Osteocyte (in vitro differentiated cells): Measurements from ENCODE around the gene TIMM13. TPM values are rescaled to one million over a fixed set of nuclear protein-coding genes. Genes with fewer than 3 reads are reported as not detected.
"Not testable (repeated sequence)": the region's sequence is repeated elsewhere in the genome, so short reads cannot be mapped to it uniquely, and the experiment has no call there.

Source experiments
- DNase-seq: peaks from one replicate; pipeline ENCODE4 v3.0.0; 2021; ENCODE audit warnings: mixed read lengths; ENCODE audit not compliant: unreplicated experiment; ENCODE audit errors: extremely low spot score
- H3K27ac Mint-ChIP-seq: one replicate; pipeline ENCODE4 v1.8.0; 2021; ENCODE audit warnings: mild to moderate bottlenecking, mixed read lengths; ENCODE audit not compliant: unreplicated experiment
- H3K27me3 Mint-ChIP-seq: one replicate; pipeline ENCODE4 v1.8.0; 2021; ENCODE audit warnings: mixed read lengths; ENCODE audit not compliant: unreplicated experiment
- H3K36me3 Mint-ChIP-seq: one replicate; pipeline ENCODE4 v1.8.0; 2021; ENCODE audit warnings: mixed read lengths; ENCODE audit not compliant: unreplicated experiment
- H3K4me1 Mint-ChIP-seq: one replicate; pipeline ENCODE4 v1.8.0; 2021; ENCODE audit warnings: mixed read lengths; ENCODE audit not compliant: unreplicated experiment
- H3K4me3 Mint-ChIP-seq: one replicate; pipeline ENCODE4 v1.8.0; 2021; ENCODE audit warnings: mild to moderate bottlenecking, moderate library complexity, mixed read lengths; ENCODE audit not compliant: unreplicated experiment
- H3K9me3 Mint-ChIP-seq: one replicate; pipeline ENCODE4 v1.8.0; 2021; ENCODE audit warnings: mixed read lengths; ENCODE audit not compliant: unreplicated experiment
- CTCF ChIP-seq: fragments of 200-600 bp; sonication (generic); IDR thresholded peaks from 2 replicates; pipeline ENCODE4 v1.5.0; 2021; ENCODE audit warnings: antibody characterized with exemption, mild to moderate bottlenecking, moderate library complexity
- total RNA-seq: library from RNA; stranded (reverse); gene quantifications from 2 replicates; pipeline ENCODE4 v1.2.1, GENCODE V29; 2021

The TIMM13 gene
- total RNA-seq, 1 donor from 2014 or later, result 108 TPM

DNA sequence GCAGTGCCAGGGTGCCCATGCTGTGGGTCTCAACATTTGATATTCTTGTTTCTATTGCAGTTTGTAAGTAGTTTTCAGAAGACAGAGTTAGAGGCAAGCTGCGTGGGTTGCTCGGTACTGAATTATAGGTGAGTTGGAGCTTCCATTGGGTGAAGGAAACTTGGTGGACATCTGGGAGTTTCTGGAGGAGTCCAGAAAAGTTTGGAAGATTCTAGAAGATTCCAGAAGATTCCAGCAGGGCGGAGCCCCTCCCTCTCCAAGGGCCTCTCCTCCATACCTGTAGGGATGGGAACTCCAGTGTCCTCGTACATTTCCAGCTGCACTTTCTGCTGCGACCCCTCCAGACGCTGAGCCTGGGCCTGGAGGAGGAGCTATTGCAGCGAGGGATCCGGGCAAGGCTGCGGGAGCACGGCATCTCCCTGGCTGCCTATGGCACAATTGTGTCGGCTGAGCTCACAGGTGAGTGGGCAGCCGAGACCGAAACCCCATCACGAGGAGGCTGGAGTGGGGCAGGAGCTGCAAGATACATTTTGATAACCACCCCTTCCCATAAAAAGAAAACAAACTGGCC is 28.6 kb downstream of the TIMM13 start:
- Mint-ChIP-seq H3K4me3 (no peak overlapping the region), H3K27ac (no peak overlapping the region), H3K27me3 (no peaks in the 10 kb centered on the region), H3K9me3 (no peaks in the 10 kb centered on the region), H3K4me1 (peaks cover 2% of the 10 kb centered on the region), H3K36me3 (no peaks in the 10 kb centered on the region)
- no peak for DNase-seq
- TF ChIP-seq CTCF, result no peak

GRCh38 chr19:2397173-2397572 is 30.2 kb downstream of the TIMM13 start:
- not testable (repeated sequence) for H3K4me1 Mint-ChIP-seq, H3K4me3 Mint-ChIP-seq, H3K27ac Mint-ChIP-seq

GRCh38 chr19:2395293-2395829 is 32.0 kb downstream of the TIMM13 start:
- not testable (repeated sequence) for H3K27ac Mint-ChIP-seq, DNase-seq, H3K4me3 Mint-ChIP-seq, H3K27me3 Mint-ChIP-seq, H3K4me1 Mint-ChIP-seq, H3K36me3 Mint-ChIP-seq, H3K9me3 Mint-ChIP-seq

More at GRCh38 chr19:2397173-2397572, 30.2 kb downstream of the TIMM13 start:
- not testable (repeated sequence) for H3K27me3 Mint-ChIP-seq, H3K9me3 Mint-ChIP-seq, DNase-seq, H3K36me3 Mint-ChIP-seq

GRCh38 chr19:2394442-2395292 is 32.7 kb downstream of the TIMM13 start:
- peaks cover 5% of the 10 kb centered on the region for H3K27me3 Mint-ChIP-seq
- DNase-seq, result no peak
- H3K36me3 Mint-ChIP-seq, result no peaks in the 10 kb centered on the region
- no peak for TF ChIP-seq CTCF
- H3K27ac Mint-ChIP-seq, result no peak overlapping the region
- H3K4me1 Mint-ChIP-seq, result peaks cover 5% of the 10 kb centered on the region
- H3K4me3 Mint-ChIP-seq, result no peak overlapping the region
- H3K9me3 Mint-ChIP-seq, result no peaks in the 10 kb centered on the region

DNA sequence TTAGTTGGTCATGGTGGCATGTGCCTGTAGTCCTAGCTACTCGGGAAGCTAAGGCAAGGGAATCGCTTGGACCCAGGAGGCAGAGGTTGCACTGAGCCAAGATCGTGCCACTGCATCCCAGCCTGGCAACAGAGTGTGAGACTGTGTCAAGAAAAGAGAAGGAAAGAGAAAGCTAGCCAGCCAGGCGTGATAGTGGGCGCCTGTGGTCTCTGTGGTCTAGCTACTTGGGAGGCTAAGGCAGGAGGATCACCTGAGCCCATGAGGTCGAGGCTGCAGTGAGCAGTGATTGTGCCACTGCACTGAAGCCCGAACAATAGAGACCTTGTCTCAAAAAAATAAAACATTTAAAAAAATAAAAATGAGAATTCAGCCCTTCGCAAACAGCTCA is 33.3 kb downstream of the TIMM13 start:
- Mint-ChIP-seq H3K27me3 (peaks cover 5% of the 10 kb centered on the region), H3K27ac (no peak overlapping the region), H3K4me1 (peaks cover 6% of the 10 kb centered on the region), H3K4me3 (no peak overlapping the region), H3K9me3 (no peaks in the 10 kb centered on the region), H3K36me3 (no peaks in the 10 kb centered on the region)
- TF ChIP-seq CTCF, result no peak
- DNase-seq, result no peak

DNA sequence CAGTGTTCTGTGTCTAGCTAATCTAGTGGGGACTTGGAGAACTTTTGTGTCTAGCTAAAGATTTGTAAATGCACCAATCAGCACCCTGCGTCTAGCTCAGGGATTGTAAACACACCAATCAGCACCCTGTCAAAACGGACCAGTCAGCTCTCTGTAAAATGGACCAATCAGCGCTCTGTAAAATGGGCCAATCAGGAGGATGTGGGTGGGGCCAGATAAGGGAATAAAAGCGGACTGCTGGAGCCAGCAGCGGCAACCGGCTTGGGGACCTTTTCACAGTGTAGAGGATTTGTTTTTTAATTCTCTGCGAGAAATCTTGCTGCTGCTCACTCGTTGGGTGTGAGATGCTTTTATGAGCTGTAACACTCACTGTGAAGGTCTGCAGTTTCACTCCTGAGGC is 34.5 kb downstream of the TIMM13 start:
- H3K9me3 Mint-ChIP-seq, DNase-seq, H3K27me3 Mint-ChIP-seq, H3K36me3 Mint-ChIP-seq, H3K4me3 Mint-ChIP-seq, H3K4me1 Mint-ChIP-seq, H3K27ac Mint-ChIP-seq: not testable (repeated sequence)
